ENCODE data around the gene YAF2. TPM values are rescaled to one million over a fixed set of nuclear protein-coding genes. Genes with fewer than 3 reads are reported as not detected.
A peak's percentile ranks its signal among the peaks of the same experiment; 100 is the strongest.

YAF2 gene
- total and polyA plus RNA-seq, 2 of the 13 experiments (the other 11 are each of a cell fraction or from before 2014, with no cell fraction given), result 8.4 to 11.7 TPM

DNA sequence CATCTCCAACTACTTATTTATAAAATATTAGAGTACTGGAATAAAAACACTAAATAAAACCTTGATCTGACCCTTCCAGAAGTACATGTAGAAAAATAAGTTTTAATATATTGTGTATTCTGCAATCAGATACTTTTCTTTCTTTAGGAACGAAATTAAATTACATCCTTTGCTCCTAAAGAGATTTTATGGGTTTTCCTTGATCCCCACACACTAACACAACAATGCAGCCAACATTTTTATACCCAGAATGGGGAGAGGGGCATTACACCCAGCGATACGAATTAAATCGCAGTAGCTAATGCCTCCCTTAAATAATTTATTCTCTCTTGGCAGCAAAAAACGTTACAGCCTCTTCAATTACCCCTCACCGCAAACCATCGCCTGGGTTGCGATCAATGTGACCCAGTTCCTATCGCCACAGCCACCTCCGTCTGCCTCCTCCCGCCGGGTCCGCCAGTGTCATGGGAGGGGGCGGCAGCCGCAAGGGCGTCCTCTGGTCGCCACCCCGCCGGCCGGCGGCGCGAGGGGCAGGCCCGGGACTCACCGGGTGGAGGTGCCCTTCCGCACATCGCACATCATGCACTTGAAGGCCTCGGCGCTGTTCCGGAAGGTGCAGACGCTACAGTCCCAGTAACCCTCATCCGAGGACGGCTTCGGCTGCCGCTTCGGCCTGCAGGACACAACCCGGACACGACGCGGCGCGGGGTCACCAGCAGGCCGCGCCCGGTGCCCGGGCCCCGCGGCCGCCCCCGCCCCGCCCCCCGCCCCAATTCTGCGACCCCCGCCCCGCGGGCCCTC is 796 bp downstream of the YAF2 start (continued):
- TF ChIP-seq ZNF160 (CRISPR knock-in tag; IDR thresholded peaks at IDR 0.05), result no peak
- TF ChIP-seq, protein P1, sequence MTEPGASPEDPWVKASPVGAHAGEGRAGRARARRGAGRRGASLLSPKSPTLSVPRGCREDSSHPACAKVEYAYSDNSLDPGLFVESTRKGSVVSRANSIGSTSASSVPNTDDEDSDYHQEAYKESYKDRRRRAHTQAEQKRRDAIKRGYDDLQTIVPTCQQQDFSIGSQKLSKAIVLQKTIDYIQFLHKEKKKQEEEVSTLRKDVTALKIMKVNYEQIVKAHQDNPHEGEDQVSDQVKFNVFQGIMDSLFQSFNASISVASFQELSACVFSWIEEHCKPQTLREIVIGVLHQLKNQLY (CRISPR knock-in tag; IDR thresholded peaks at IDR 0.05), result no peak
- TF ChIP-seq, protein P2, sequence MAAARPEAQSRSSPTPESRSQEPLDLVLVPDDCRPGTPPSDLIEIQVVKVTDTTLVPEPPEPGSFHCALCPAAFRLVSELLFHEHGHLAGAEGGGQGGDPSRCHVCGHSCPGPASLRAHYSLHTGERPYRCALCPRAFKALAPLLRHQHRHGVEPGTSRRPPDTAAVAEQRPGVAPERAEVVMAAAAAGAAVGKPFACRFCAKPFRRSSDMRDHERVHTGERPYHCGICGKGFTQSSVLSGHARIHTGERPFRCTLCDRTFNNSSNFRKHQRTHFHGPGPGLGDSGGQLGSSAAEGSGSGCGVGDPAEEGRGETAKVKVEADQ (CRISPR knock-in tag; IDR thresholded peaks at IDR 0.05; ENCODE audit: borderline replicate concordance), result no peak
- TF ChIP-seq SOX6 (IDR thresholded peaks at IDR 0.05), result no peak
- peak; percentile 52 for TF ChIP-seq SOX6 (CRISPR knock-in tag; IDR thresholded peaks at IDR 0.05)
- TF ChIP-seq, protein P3, sequence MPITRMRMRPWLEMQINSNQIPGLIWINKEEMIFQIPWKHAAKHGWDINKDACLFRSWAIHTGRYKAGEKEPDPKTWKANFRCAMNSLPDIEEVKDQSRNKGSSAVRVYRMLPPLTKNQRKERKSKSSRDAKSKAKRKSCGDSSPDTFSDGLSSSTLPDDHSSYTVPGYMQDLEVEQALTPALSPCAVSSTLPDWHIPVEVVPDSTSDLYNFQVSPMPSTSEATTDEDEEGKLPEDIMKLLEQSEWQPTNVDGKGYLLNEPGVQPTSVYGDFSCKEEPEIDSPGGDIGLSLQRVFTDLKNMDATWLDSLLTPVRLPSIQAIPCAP (CRISPR knock-in tag; IDR thresholded peaks at IDR 0.05; ENCODE audit: low read depth), result no peak
- TF ChIP-seq PAX8 (CRISPR knock-in tag; IDR thresholded peaks at IDR 0.05; ENCODE audit: borderline replicate concordance), result no peak
- TF ChIP-seq ZNF383 (CRISPR knock-in tag; IDR thresholded peaks at IDR 0.05; ENCODE audit: borderline replicate concordance), result no peak
- TF ChIP-seq ETV6 (CRISPR knock-in tag; conservative IDR thresholded peaks at IDR 0.05), result no peak
- no peak for TF ChIP-seq KLF15 (CRISPR knock-in tag; IDR thresholded peaks at IDR 0.05; ENCODE audit: borderline replicate concordance)
- TF ChIP-seq ZNF75D (CRISPR knock-in tag; IDR thresholded peaks at IDR 0.05; ENCODE audit: borderline replicate concordance), result no peak
- no peak for TF ChIP-seq SCMH1 (CRISPR knock-in tag; IDR thresholded peaks at IDR 0.05; ENCODE audit: borderline replicate concordance)
- TF ChIP-seq ZNF660 (CRISPR knock-in tag; IDR thresholded peaks at IDR 0.05; ENCODE audit: borderline replicate concordance, low read depth), result no peak
- TF ChIP-seq, protein P4, sequence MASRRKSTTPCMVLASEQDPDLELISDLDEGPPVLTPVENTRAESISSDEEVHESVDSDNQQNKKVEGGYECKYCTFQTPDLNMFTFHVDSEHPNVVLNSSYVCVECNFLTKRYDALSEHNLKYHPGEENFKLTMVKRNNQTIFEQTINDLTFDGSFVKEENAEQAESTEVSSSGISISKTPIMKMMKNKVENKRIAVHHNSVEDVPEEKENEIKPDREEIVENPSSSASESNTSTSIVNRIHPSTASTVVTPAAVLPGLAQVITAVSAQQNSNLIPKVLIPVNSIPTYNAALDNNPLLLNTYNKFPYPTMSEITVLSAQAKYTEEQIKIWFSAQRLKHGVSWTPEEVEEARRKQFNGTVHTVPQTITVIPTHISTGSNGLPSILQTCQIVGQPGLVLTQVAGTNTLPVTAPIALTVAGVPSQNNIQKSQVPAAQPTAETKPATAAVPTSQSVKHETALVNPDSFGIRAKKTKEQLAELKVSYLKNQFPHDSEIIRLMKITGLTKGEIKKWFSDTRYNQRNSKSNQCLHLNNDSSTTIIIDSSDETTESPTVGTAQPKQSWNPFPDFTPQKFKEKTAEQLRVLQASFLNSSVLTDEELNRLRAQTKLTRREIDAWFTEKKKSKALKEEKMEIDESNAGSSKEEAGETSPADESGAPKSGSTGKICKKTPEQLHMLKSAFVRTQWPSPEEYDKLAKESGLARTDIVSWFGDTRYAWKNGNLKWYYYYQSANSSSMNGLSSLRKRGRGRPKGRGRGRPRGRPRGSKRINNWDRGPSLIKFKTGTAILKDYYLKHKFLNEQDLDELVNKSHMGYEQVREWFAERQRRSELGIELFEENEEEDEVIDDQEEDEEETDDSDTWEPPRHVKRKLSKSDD (CRISPR knock-in tag; IDR thresholded peaks at IDR 0.05; ENCODE audit: low read depth), result no peak
- peak; percentile 59; the same call in 1 of the 2 replicates for TF ChIP-seq KDM5B (CRISPR knock-in tag; IDR thresholded peaks at IDR 0.05; ENCODE audit: borderline replicate concordance)
- TF ChIP-seq RXRB (CRISPR knock-in tag; IDR thresholded peaks at IDR 0.05; ENCODE audit: borderline replicate concordance), result peak; percentile 44
- TF ChIP-seq, protein P5, sequence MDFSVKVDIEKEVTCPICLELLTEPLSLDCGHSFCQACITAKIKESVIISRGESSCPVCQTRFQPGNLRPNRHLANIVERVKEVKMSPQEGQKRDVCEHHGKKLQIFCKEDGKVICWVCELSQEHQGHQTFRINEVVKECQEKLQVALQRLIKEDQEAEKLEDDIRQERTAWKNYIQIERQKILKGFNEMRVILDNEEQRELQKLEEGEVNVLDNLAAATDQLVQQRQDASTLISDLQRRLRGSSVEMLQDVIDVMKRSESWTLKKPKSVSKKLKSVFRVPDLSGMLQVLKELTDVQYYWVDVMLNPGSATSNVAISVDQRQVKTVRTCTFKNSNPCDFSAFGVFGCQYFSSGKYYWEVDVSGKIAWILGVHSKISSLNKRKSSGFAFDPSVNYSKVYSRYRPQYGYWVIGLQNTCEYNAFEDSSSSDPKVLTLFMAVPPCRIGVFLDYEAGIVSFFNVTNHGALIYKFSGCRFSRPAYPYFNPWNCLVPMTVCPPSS (IDR thresholded peaks at IDR 0.05), result no peak
- TF ChIP-seq NCOA2 (CRISPR knock-in tag; IDR thresholded peaks at IDR 0.05), result no peak
- TF ChIP-seq PRMT3 (CRISPR knock-in tag; IDR thresholded peaks at IDR 0.05; ENCODE audit: borderline replicate concordance, low read depth), result no peak; the same call in 1 of the 2 replicates
- no peak for TF ChIP-seq HNRNPL (IDR thresholded peaks at IDR 0.05; ENCODE audit: low read depth, low read length)
- TF ChIP-seq, protein P6, sequence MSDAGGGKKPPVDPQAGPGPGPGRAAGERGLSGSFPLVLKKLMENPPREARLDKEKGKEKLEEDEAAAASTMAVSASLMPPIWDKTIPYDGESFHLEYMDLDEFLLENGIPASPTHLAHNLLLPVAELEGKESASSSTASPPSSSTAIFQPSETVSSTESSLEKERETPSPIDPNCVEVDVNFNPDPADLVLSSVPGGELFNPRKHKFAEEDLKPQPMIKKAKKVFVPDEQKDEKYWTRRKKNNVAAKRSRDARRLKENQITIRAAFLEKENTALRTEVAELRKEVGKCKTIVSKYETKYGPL (CRISPR knock-in tag; IDR thresholded peaks at IDR 0.05), result no peak
- TF ChIP-seq TBP (CRISPR knock-in tag; IDR thresholded peaks at IDR 0.05), result no peak

All from HepG2 (cell line).